HEK293 (cell line): ENCODE results near the gene SPARC.

ENCODE experiments used
- OVOL3 ChIP-seq: fragments of 450-650 bp; formaldehyde crosslinking; IDR thresholded peaks from 2 replicates; pipeline ENCODE4 v1.5.1; 2016; ENCODE audit warnings: missing biosample characterization, missing genetic modification characterization
- SP2 ChIP-seq: fragments of 450-650 bp; formaldehyde crosslinking; IDR thresholded peaks from 2 replicates; pipeline ENCODE4 v1.5.1; 2016; ENCODE audit warnings: missing biosample characterization, missing genetic modification characterization
- ZNF146 ChIP-seq: fragments of 450-650 bp; formaldehyde crosslinking; IDR thresholded peaks from 2 replicates; pipeline ENCODE4 v1.5.1; 2016; ENCODE audit warnings: missing biosample characterization, missing genetic modification characterization
- ZNF169 ChIP-seq: fragments of 450-650 bp; formaldehyde crosslinking; IDR thresholded peaks from 2 replicates; pipeline ENCODE4 v1.5.1; 2016; ENCODE audit warnings: missing biosample characterization, missing genetic modification characterization
- ZNF350 ChIP-seq: fragments of 450-650 bp; formaldehyde crosslinking; IDR thresholded peaks from 2 replicates; pipeline ENCODE4 v1.5.0; 2017; ENCODE audit warnings: missing biosample characterization, mild to moderate bottlenecking, missing genetic modification characterization
- TF ChIP-seq, protein P1 (sequence below): fragments of 450-650 bp; formaldehyde crosslinking; IDR thresholded peaks from 2 replicates; pipeline ENCODE4 v1.5.1; 2017; ENCODE audit warnings: missing biosample characterization, missing genetic modification characterization
- TF ChIP-seq, protein P2 (sequence below): fragments of 450-650 bp; formaldehyde crosslinking; IDR thresholded peaks from 2 replicates; pipeline ENCODE4 v1.5.1; 2016; ENCODE audit warnings: missing biosample characterization, missing genetic modification characterization
- TF ChIP-seq, protein P3 (sequence below): fragments of 450-650 bp; formaldehyde crosslinking; IDR thresholded peaks from 2 replicates; pipeline ENCODE4 v1.5.1; 2016; ENCODE audit warnings: missing biosample characterization, missing genetic modification characterization, low read depth
- TF ChIP-seq, protein P4 (sequence below): fragments of 450-650 bp; IDR thresholded peaks from 2 replicates; pipeline ENCODE4 v1.5.1; 2018; ENCODE audit warnings: missing biosample characterization, missing genetic modification characterization
- TF ChIP-seq, protein P5 (sequence below): fragments of 450-650 bp; formaldehyde crosslinking; IDR thresholded peaks from 2 replicates; pipeline ENCODE4 v1.5.1; 2016; ENCODE audit warnings: missing biosample characterization, missing genetic modification characterization

DNA sequence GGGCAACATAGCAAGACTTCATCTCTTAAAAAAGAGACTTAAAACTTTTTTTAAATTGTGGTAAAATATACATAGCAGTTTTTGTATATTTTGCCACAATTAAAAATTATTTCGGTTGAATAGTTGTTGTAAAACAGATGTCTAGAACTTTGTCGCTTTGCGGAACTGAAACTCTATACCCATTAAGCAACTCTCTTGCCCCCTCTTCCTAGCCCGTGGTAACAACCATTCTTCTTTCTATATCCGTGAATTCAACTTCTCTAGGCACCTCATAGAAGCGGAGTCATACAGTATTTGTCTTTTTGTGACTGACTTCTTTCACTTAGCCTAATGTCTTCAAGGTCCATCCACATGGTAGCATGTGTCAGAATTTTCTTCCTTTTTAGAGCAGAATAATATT, 43.3 kb downstream of the SPARC start:
- TF ChIP-seq, protein P1, sequence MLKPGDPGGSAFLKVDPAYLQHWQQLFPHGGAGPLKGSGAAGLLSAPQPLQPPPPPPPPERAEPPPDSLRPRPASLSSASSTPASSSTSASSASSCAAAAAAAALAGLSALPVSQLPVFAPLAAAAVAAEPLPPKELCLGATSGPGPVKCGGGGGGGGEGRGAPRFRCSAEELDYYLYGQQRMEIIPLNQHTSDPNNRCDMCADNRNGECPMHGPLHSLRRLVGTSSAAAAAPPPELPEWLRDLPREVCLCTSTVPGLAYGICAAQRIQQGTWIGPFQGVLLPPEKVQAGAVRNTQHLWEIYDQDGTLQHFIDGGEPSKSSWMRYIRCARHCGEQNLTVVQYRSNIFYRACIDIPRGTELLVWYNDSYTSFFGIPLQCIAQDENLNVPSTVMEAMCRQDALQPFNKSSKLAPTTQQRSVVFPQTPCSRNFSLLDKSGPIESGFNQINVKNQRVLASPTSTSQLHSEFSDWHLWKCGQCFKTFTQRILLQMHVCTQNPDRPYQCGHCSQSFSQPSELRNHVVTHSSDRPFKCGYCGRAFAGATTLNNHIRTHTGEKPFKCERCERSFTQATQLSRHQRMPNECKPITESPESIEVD (tag by site-specific recombination), result no peak
- TF ChIP-seq, protein P2, sequence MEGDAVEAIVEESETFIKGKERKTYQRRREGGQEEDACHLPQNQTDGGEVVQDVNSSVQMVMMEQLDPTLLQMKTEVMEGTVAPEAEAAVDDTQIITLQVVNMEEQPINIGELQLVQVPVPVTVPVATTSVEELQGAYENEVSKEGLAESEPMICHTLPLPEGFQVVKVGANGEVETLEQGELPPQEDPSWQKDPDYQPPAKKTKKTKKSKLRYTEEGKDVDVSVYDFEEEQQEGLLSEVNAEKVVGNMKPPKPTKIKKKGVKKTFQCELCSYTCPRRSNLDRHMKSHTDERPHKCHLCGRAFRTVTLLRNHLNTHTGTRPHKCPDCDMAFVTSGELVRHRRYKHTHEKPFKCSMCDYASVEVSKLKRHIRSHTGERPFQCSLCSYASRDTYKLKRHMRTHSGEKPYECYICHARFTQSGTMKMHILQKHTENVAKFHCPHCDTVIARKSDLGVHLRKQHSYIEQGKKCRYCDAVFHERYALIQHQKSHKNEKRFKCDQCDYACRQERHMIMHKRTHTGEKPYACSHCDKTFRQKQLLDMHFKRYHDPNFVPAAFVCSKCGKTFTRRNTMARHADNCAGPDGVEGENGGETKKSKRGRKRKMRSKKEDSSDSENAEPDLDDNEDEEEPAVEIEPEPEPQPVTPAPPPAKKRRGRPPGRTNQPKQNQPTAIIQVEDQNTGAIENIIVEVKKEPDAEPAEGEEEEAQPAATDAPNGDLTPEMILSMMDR (tag by site-specific recombination), result no peak
- TF ChIP-seq ZNF146 (tag by site-specific recombination), result no peak
- TF ChIP-seq, protein P3, sequence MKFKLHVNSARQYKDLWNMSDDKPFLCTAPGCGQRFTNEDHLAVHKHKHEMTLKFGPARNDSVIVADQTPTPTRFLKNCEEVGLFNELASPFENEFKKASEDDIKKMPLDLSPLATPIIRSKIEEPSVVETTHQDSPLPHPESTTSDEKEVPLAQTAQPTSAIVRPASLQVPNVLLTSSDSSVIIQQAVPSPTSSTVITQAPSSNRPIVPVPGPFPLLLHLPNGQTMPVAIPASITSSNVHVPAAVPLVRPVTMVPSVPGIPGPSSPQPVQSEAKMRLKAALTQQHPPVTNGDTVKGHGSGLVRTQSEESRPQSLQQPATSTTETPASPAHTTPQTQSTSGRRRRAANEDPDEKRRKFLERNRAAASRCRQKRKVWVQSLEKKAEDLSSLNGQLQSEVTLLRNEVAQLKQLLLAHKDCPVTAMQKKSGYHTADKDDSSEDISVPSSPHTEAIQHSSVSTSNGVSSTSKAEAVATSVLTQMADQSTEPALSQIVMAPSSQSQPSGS (tag by site-specific recombination), result no peak
- no peak for TF ChIP-seq OVOL3 (tag by site-specific recombination)
- TF ChIP-seq, protein P4, sequence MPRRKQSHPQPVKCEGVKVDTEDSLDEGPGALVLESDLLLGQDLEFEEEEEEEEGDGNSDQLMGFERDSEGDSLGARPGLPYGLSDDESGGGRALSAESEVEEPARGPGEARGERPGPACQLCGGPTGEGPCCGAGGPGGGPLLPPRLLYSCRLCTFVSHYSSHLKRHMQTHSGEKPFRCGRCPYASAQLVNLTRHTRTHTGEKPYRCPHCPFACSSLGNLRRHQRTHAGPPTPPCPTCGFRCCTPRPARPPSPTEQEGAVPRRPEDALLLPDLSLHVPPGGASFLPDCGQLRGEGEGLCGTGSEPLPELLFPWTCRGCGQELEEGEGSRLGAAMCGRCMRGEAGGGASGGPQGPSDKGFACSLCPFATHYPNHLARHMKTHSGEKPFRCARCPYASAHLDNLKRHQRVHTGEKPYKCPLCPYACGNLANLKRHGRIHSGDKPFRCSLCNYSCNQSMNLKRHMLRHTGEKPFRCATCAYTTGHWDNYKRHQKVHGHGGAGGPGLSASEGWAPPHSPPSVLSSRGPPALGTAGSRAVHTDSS (tag by site-specific recombination), result no peak
- TF ChIP-seq, protein P5, sequence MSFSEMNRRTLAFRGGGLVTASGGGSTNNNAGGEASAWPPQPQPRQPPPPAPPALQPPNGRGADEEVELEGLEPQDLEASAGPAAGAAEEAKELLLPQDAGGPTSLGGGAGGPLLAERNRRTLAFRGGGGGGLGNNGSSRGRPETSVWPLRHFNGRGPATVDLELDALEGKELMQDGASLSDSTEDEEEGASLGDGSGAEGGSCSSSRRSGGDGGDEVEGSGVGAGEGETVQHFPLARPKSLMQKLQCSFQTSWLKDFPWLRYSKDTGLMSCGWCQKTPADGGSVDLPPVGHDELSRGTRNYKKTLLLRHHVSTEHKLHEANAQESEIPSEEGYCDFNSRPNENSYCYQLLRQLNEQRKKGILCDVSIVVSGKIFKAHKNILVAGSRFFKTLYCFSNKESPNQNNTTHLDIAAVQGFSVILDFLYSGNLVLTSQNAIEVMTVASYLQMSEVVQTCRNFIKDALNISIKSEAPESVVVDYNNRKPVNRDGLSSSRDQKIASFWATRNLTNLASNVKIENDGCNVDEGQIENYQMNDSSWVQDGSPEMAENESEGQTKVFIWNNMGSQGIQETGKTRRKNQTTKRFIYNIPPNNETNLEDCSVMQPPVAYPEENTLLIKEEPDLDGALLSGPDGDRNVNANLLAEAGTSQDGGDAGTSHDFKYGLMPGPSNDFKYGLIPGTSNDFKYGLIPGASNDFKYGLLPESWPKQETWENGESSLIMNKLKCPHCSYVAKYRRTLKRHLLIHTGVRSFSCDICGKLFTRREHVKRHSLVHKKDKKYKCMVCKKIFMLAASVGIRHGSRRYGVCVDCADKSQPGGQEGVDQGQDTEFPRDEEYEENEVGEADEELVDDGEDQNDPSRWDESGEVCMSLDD (tag by site-specific recombination), result no peak
- TF ChIP-seq ZNF350 (tag by site-specific recombination), result no peak
- TF ChIP-seq SP2 (tag by site-specific recombination), result no peak
- TF ChIP-seq ZNF169 (tag by site-specific recombination), result no peak
